Fibroblast of skin of right quadriceps (primary cell): ENCODE measurements around the gene KRT3.

Source experiments
- DNase-seq: peaks from one replicate; pipeline ENCODE4 v3.0.0-alpha.2; 2013

Gene KRT3

DNA sequence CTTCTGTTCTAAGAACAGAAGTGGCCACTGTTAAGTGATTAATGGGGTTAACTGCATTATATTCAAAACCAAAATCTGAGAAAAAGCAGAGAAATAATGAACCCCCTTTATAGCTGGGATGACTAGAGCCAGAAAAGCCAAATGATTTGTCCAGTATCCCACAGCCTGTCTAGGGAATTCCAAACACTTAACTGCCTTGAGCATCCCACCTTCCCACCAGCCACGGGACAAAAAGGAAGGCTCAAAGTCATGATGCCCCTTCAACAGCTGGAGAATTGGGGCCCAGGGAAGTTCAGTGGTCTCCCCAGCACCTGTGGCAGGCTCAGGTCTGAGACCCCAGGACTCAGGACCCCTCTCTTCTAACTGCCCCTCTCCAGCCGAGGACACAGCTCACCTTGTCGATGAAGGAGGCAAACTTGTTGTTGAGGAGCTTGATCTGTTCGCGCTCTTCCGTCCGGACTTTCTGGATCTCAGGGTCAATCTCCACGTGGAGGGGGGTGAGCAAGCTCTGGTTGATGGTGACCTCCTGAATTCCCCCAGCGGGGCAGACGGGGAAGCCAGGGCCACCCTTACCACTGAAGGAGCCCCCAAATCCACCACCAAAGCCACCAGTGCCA lies 17.4 kb upstream of the KRT3 start:
- DNase-seq = no peak

- no peak for DNase-seq
These were observed 16.8 kb upstream of the KRT3 start for GRCh38 chr12:52812749-52813148.

DNA sequence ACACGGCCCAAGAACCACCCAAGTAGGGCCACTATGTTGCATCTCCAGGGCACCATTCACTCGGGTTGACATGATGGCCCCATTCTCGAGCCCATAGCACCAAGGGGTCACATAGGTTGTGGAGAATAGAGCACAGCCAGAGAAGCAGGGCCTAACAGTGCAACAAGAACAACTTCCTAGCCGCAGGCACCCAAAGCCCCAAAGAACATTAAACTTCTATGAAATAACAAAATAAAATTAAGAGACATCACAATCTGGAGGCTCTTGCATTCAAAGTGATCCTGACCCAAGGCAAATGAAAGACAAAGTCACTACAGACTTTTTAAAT lies 16.1 kb upstream of the KRT3 start:
- no peak for DNase-seq

GRCh38 chr12:52811191-52812072 lies 15.5 kb upstream of the KRT3 start:
- DNase-seq = no peak

DNA sequence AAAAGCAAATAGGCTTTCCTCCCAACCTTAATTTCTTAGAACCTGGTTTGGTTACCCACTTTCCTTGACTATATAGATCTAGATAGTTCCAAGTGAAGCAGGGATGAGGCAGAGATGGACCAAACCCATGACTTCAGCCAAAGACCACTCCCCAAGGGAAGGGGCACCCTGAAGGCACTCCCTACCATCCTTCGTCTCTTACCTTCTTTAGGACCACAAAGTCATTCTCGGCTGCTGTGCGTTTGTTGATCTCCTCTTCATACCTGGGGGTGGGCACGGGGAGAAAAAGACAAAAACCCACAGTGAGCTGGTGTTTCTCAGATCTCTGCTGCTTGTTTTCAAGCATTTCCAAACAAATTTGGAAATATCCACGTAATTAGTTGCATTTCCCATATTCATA lies 14.6 kb upstream of the KRT3 start:
- DNase-seq = no peak

DNA sequence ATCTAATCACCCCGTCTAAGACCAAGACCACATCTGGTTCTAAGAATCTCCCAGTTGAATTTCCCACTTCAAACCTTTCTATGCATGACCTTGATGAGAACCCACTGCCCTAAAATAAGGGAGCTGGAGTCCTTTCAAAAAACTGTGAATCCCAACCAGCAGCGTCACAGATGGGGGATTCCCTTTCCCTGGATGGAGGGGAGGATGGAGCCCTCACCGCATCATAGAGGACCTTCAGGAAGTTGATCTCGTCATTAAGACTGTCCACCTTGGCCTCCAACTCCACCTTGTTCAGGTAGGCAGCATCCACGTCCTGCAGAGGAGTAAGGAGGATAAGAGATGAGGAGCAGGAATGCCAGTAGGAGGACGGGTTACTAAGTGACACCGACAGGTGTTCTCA lies 13.2 kb upstream of the KRT3 start:
- DNase-seq = no peak

GRCh38 chr12:52808573-52809160 lies 12.8 kb upstream of the KRT3 start:
- DNase-seq = no peak

DNA sequence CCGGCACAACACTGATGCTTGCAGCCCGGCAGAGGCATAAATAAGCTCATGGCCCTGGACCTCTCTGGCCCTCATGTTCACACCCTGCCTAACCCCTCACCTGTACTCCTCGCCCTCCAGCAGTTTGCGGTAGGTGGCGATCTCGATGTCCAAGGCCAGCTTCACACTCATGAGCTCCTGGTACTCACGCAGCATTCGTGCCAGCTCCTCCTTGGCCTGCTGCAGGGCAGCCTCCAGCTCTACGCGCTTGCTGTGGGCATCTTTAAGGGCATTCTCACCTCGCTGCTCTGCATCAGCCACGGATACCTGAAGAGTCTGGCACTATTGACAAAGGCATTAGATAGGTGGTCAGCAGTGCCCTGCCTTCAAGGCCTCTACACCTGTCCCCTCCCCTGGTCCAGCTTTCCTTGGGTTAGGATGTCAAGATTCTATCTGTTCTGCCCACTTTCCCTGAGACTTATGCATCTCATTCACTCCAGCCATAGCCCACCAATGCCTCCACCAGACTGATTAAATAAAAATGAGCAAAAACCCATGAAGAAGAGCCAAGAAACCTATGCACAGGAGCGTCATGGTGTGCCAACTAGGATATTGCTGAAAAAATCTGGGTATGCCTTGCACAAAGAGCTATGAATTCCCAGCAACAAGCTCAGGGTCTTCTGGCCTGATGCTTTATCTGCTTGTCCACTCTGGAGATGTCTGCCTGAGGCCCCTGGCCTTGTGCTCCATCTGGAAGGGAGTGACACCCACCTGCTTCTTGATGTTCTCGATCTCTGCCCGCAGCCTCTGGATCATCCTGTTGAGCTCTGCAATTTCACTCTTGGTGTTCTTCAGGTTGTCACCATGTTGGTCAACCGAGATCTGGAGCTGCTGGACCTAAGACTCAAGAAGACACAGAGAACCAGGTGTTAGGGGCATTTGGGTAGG lies 11.9 kb upstream of the KRT3 start:
- no peak for DNase-seq

DNA sequence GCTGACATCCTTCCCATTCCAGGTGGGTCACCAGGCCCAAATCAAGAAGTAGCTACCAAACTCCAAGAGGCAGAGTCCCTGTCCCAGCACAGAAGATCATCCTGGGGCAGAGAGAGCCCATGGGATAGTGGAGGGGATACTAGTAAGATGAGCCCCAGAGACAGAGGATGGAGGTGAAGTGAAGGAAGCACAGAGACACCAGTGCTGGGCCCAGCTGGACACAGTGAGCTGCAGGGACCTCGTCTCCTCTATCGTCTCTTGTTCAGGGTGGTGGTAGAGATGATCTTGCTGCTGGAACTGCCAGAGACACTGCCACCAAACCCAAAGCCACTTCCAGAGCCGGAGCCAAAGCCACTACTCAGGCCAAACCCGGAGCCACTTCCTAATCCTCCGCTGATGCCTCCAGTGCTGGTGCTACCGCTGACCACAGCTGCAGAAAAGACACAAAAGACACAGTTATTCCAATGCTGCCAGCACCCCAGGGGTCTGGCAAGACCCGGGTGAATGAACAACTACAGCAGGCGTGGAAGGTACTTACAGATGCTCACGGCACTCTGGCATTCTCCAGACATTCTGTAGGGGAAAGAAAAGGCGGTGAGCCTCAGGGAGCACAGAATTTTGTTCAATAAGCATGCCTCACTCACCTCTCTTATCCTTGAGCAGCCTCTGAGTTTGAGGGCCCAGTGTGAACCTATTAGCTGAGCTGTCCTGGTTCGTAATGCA lies 11.1 kb upstream of the KRT3 start:
- DNase-seq = no peak

DNA sequence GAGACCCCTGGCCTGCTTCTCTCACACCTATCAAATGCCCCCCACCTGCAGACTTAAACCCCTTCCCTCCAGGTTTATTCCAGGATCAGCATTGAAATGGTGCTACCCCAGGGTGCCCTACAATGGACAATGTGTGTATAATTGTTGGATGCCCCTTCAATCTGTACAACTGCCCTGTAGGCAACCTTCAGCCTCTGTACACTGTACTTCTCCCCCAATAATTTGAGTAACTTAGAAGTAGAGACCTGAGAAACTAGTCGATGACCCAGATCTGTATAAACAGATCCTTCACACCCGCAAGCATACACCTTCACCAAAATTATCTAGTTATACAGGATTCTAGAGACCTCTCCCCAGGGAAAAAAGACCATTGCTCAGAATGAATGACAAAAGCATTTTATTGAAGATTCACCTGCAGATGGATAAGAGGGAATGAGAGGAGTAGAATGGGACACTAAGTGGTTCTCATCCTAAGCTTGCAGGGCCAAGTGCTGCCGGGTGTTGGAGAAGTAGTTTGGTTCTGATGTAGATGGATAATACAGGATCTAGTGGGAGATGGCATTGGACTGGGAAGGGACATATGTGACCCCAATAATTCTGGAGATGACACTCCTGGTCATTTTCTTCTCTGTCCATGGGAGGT lies 10.4 kb upstream of the KRT3 start:
- no peak for DNase-seq

GRCh38 chr12:52805739-52806138 lies 9.8 kb upstream of the KRT3 start:
- no peak for DNase-seq

- DNase-seq = no peak
These were observed 9.1 kb upstream of the KRT3 start for GRCh38 chr12:52805000-52805399.

DNA sequence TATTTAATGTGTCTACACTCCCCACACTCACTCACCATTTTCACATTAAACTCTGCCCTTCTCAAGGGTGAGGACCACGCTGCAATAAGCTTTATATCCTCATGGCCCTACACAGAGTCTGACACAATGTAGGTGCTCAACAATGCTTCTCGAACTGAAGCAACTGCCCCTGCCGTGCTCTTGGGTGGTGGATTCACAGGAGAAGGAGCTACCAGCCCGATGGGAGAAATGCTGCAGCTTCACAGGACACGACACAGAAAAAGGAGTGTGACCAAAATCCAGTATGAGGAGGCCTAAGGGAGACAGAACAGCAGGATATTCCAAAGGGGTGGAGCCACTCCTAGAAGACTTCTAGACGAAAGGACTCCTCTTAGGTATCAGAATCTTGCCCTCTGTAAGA lies 6.5 kb upstream of the KRT3 start:
- DNase-seq = no peak

DNA sequence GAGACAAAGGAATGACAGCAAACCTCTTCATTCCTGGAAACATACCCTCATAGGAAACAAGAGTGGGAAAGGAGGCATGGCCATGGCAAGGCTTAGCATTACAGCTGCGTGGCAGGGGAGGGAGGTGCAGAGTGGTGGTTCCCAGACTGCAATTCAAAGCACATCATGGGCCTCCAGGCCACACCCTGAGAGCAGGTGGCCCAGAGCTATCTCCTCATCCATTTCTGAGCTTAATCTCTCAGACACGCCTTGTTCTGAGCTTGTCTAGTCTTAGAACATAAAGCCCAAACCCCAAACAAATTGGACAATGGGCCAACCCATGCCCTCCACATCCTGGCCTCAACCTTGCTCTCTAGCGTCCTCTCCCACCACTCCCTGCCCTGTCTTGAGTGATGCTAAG lies 5.9 kb upstream of the KRT3 start:
- no peak for DNase-seq

- no peak for DNase-seq
These were observed 4.5 kb upstream of the KRT3 start for GRCh38 chr12:52800259-52800917.

DNA sequence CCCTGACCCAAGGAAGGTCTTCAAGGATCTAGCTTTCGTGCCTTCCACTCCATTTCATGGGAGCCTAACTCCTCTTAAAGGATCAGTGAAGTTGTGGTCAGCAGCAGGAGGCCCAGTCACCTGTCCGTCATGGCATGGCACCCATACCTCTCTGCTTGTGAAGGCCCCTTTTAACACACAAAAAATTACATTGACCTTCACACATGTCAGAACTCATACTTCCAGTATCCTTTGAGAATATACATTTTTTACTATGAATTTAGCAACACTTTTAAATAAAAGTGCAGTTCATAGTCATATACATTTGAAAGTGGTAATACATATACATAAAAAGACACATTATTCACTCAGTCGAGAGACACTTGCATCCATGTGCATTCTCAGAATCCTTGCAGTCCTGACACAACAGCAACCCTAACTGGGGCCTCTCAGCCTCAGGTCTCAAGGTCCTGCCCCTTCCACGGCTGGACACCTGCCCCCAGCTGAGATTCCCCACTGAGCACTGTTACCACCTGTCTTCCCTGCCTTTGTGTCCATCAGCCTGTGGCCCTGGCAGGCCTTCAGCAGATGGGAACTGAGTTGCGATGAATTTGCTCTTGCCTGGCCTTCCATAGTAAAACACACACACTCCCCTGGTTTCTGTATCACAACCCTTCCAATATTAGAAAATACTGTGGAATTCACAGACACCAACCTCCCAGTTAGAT lies 3.7 kb upstream of the KRT3 start:
- DNase-seq = no peak

GRCh38 chr12:52798671-52799504 lies 3.0 kb upstream of the KRT3 start:
- peak; percentile 81 for DNase-seq

DNA sequence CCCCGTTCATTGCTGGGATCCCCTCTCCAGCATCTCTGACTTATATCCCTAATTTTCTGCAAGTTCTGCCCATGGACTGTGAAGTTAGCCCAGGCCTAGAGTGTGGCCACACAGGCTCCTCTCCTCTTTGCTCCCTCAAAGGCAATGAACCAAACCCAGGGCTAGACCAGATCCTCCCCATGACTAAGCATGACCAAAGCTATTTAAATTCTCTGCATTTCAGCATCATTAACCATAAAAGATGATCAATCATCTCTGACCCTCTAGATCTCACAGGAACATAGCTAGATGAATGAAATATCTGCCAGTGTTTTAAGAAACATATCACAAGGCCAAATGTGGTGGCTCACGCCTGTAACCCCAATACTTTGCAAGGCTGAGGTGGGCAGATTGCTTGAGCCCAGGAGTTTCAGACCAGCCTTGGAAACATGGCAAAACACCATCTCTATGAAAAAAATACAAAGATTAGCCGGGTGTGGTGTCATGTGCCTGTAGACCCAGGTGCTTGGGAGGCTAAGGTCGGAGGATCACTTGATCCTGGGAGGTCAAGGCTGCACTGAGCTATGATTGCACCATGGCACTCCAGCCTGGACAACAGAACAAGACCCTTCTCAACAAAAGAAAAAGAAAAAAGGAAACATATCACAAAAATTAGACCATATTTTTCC lies 2.2 kb upstream of the KRT3 start:
- DNase-seq = peak; percentile 79

DNA sequence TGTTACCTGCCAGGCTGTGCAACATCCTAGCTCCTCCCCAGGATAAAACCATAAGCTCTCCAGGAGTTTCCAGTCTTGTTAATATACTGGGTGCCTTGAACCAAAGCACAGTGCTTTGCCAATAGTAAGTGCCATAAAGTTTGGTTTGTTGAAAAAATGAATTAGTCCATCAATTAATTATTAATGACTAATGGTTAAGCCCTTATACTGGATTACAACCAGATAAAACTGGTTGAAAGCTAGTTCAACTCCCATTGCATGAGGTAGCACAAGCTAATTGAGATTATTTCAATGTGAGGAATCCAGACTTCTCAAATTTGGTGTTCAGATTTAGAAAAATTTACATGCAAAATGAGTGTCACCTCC lies 1.6 kb upstream of the KRT3 start:
- DNase-seq = no peak
